ENCODE results near the gene SYNJ2BP.

The SYNJ2BP gene

DNA sequence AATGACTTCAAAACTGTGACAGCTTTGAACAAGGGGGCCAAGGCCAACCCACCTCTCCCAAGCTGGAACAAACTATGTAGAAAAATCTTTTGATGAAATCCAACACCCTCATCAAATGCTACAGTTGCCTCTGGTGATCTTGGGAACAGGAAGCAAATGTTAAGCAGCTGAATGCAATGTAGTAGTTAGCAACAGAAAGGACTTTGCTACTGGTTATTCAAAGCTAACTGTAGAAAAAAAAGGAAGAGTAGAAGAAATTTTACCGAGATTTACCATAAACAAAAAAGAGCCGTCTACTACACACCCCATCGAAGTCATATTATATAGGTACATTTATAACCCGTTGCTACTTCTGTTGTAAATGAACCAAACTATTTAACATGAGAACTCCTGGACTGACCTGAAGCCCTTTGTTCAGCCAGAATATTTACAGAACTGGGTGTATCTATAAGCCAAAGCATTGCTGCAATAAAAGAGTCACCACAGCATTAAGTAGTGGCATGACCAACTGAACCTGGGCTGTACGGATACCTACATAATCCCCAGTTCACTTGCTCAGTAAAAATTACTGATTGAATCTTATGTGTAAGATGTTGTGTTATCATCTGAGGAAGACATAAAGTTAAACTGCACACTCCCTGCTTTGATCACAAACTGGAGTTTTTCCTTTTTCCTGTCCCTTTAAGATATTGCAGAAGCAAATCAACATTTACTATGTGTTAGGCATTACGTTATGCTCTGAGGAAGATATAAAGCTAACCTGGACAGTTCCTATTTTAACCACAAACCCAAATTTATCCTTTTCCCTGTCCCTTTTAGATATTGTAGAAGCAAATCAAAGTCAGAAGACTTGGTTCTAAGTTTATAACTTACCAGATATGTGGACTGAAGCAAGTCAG, 25.1 kb downstream of the SYNJ2BP start:
- DNase-seq: no peak

DNA sequence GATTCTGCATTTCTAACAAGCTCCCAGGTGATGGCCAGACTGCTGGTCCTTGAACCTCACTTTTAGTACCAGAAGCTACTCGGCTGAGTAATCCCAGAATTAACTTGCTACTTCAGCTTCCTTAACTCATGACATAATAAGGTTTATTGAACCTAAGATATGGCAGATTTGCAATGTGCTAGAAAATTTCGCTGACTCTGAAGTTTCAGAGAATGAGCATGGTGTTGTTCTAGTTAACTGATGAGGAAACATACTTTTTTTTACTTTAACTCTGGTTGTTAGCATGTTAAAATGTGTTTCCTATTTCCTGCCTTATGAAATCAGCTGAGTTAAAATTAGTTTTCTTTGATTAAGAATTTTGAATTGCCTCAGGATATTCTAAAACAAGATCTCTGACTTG, 34.4 kb downstream of the SYNJ2BP start:
- DNase-seq: no peak

DNA sequence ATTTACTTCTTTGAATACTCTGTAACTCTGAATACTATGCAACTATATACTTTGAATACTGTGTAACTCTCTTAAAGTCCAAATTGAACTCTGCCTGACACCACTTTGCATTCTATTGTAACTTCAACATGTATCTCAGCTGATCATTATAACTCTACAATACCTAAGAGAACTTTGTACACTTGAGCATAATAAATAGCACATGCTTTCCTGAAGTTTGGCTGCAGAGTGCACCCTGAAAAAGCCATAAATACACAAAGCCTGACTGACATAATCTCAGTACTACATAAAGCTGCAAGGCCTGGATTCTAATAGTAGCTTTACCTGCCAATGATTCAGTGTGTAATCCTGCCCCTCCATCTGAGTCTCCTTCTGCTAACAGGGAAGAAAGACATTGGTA, 36.1 kb downstream of the SYNJ2BP start:
- no peak for DNase-seq

DNA sequence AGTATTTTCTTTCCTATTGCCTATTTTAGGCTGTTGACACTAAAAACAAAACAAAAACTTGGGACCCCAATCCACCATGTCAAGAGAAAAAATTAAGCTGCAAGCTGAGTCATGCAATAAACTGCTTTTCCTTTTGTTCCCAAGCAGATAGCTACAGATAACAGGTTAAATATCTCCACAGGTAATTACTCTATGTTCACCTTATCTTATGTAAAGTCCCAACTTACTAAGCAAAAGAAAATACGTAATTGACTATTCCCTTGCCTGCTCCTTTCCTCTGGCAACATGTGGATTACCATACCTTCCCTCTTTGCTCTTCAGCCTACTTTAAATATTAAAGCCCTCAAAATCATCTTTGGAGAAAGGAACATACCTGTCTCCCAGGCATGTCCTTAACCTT, 38.2 kb downstream of the SYNJ2BP start:
- no peak for DNase-seq
